OCI-LY7 (cell line): ENCODE results near the gene PRRC1. TPM values are rescaled to one million over a fixed set of nuclear protein-coding genes. Genes with fewer than 3 reads are reported as not detected.

Source experiments
- BruUV-seq: library from RNA; stranded (reverse); fragments of 400-500 nt; replicated peaks from 2 replicates; lab custom pipeline; 2021; lab: Mats Ljungman, UMichigan
- CTCF ChIA-PET: fragments of 300-600 bp; sonication (Branson Sonifier 250); formaldehyde crosslinking; loops from one replicate; lab custom pipeline; 2022; ENCODE audit warnings: antibody characterized with exemption; ENCODE audit not compliant: unreplicated experiment; lab: Charles Lee
- POLR2A ChIA-PET: fragments of 300-600 bp; sonication (Branson Sonifier 250); formaldehyde crosslinking; loops from one replicate; lab custom pipeline; 2022; ENCODE audit warnings: antibody characterized with exemption; lab: Charles Lee
- DNase-seq: peaks from one replicate; pipeline ENCODE4 v3.0.0-alpha.2; 2015; ENCODE audit warnings: low spot score
- H2AFZ ChIP-seq: fragments of 200-600 bp; sonication (generic), shearing (Covaris generic); 2 replicates; pipeline ENCODE4 v1.6.1; 2014; ENCODE audit warnings: mild to moderate bottlenecking, antibody characterized with exemption, low read length, moderate library complexity
- H3K27ac ChIP-seq: fragments of 200-600 bp; sonication (generic); 2 replicates; pipeline ENCODE4 v1.5.1; 2014; ENCODE audit warnings: mixed run types, low read depth, mild to moderate bottlenecking, moderate library complexity, low read length, inconsistent platforms; ENCODE audit not compliant: poor library complexity, severe bottlenecking
- H3K36me3 ChIP-seq: fragments of 200-600 bp; sonication (generic); 2 replicates; pipeline ENCODE4 v1.6.1; 2014; ENCODE audit warnings: mild to moderate bottlenecking, antibody characterized with exemption, low read length, moderate library complexity, mixed read lengths; ENCODE audit not compliant: insufficient read depth
- H3K4me1 ChIP-seq: fragments of 200-600 bp; sonication (generic); 2 replicates; pipeline ENCODE4 v1.5.1; 2014; ENCODE audit warnings: mild to moderate bottlenecking, low read length; ENCODE audit not compliant: insufficient read depth, poor library complexity, severe bottlenecking
- H3K4me2 ChIP-seq: fragments of 200-600 bp; sonication (generic); 2 replicates; pipeline ENCODE4 v1.6.1; 2014; ENCODE audit warnings: mild to moderate bottlenecking, low read length
- H3K4me3 ChIP-seq: fragments of 200-600 bp; sonication (generic); 2 replicates; pipeline ENCODE4 v1.5.1; 2014; ENCODE audit warnings: mild to moderate bottlenecking, low read depth, low read length; ENCODE audit not compliant: poor library complexity, severe bottlenecking
- H3K79me2 ChIP-seq: fragments of 200-600 bp; sonication (generic); 2 replicates; pipeline ENCODE4 v1.6.1; 2016; ENCODE audit warnings: low read depth, mild to moderate bottlenecking, low read length, moderate library complexity, mixed read lengths; ENCODE audit not compliant: insufficient read depth
- H3K9me2 ChIP-seq: fragments of 200-600 bp; sonication (generic); 2 replicates; pipeline ENCODE4 v1.6.1; 2016; ENCODE audit warnings: mild to moderate bottlenecking, low read length, mixed read lengths; ENCODE audit not compliant: insufficient read depth
- H3K9me3 ChIP-seq: fragments of 200-600 bp; sonication (generic); 2 replicates; pipeline ENCODE4 v1.6.1; 2014; ENCODE audit warnings: mild to moderate bottlenecking, mixed run types, low read length, mixed read lengths
- H4K20me1 ChIP-seq: fragments of 200-600 bp; sonication (generic); 2 replicates; pipeline ENCODE4 v1.6.1; 2014; ENCODE audit warnings: mild to moderate bottlenecking, antibody characterized with exemption, low read length, moderate library complexity, mixed read lengths; ENCODE audit not compliant: insufficient read depth
- EZH2phosphoT487 ChIP-seq: fragments of 200-600 bp; sonication (generic); IDR thresholded peaks from 2 replicates; pipeline ENCODE4 v1.6.1; 2018; ENCODE audit warnings: low read depth, borderline replicate concordance, mild to moderate bottlenecking, mixed run types, antibody characterized with exemption, low read length, moderate library complexity, mixed read lengths
- intact Hi-C: fragments of 100-400 bp; cut with micrococcal nuclease; formaldehyde crosslinking; loops from one replicate; pipeline ENCODE4 v1.10.0; 2022; ENCODE audit not compliant: unreplicated experiment
- total RNA-seq, 2 experiments: library from RNA; depleted of rRNA in 1 of 2; stranded (reverse); fragments of >200 nt in 1 of 2; shearing (Covaris generic) in 1 of 2; gene quantifications; 2 replicates each; pipeline ENCODE4 v1.2.3, GENCODE V29; 2014 to 2022
- TF ChIP-seq, protein P1 (sequence below): fragments of 200-600 bp; sonication (generic); conservative IDR thresholded peaks from 2 replicates; pipeline ENCODE4 v1.5.1; 2014; ENCODE audit warnings: mild to moderate bottlenecking, antibody characterized with exemption, low read length, moderate library complexity, mixed read lengths

The PRRC1 gene
- total RNA-seq, 2 experiments from 2014 or later = 32.7 to 46.5 TPM

DNA sequence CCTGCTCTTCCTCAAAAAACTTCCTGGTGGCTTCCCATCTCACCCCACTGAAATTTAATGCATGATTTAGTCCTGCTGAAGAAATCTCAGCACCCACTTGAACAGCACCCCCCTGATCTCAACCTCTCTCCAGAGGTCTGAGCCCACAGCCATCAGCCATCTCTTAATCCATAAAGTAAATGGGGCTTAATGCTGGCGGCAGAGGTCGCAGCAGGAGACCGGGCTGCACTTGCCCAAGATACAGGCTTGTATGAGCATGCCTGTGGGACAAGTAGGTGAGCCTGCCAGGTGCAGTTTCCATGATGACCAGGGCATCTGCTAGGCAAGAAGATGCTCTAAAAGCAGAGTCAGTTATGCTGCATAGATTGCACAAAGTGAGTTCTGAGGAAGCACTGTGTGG, 79.1 kb downstream of the PRRC1 start:
- Histone ChIP-seq H3K4me3 (no peak overlapping the region), H3K4me2 (no peak overlapping the region), H3K9me3 (no peaks in the 10 kb centered on the region), H3K36me3 (no peaks in the 10 kb centered on the region), H3K4me1 (no peaks in the 10 kb centered on the region), H2AFZ (no peak overlapping the region), H3K79me2 (no peaks in the 10 kb centered on the region), H3K27ac (no peak overlapping the region), H3K9me2 (no peaks in the 10 kb centered on the region; the same call in 1 of the 2 replicates), H4K20me1 (no peaks in the 10 kb centered on the region)
- intact Hi-C loops = no loop called here
- ChIA-PET POLR2A (interaction anchor here (0.6 kb wide), 1 partner anchor 1413 kb away, joined by 3 read pairs; no protein-coding TSS in a partner anchor), CTCF (no interaction called here)
- BruUV-seq = no TSS peak
- TF ChIP-seq, protein P1, sequence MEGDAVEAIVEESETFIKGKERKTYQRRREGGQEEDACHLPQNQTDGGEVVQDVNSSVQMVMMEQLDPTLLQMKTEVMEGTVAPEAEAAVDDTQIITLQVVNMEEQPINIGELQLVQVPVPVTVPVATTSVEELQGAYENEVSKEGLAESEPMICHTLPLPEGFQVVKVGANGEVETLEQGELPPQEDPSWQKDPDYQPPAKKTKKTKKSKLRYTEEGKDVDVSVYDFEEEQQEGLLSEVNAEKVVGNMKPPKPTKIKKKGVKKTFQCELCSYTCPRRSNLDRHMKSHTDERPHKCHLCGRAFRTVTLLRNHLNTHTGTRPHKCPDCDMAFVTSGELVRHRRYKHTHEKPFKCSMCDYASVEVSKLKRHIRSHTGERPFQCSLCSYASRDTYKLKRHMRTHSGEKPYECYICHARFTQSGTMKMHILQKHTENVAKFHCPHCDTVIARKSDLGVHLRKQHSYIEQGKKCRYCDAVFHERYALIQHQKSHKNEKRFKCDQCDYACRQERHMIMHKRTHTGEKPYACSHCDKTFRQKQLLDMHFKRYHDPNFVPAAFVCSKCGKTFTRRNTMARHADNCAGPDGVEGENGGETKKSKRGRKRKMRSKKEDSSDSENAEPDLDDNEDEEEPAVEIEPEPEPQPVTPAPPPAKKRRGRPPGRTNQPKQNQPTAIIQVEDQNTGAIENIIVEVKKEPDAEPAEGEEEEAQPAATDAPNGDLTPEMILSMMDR = no peak
- no peak for TF ChIP-seq EZH2phosphoT487
- no peak for DNase-seq

- H3K79me2 ChIP-seq = no peaks in the 10 kb centered on the region
- H3K4me3 ChIP-seq = no peak overlapping the region
- no peaks in the 10 kb centered on the region for H3K36me3 ChIP-seq
- H3K9me2 ChIP-seq = no peaks in the 10 kb centered on the region; the same call in 1 of the 2 replicates
- H3K4me2 ChIP-seq = no peak overlapping the region
- BruUV-seq = no TSS peak
- H3K4me1 ChIP-seq = no peaks in the 10 kb centered on the region
- ChIA-PET CTCF (no interaction called here), POLR2A (no interaction called here)
- no peak overlapping the region for H3K27ac ChIP-seq
- no peak overlapping the region for H2AFZ ChIP-seq
- intact Hi-C loops = no loop called here
- no peak for DNase-seq
- TF ChIP-seq, protein P1 = no peak
- no peak for TF ChIP-seq EZH2phosphoT487
- no peaks in the 10 kb centered on the region for H3K9me3 ChIP-seq
- no peaks in the 10 kb centered on the region for H4K20me1 ChIP-seq
Measured at GRCh38 chr5:127599320-127599719, 81.9 kb downstream of the PRRC1 start.

GRCh38 chr5:127599847-127600246, 82.4 kb downstream of the PRRC1 start:
- DNase-seq = no peak
- POLR2A ChIA-PET = no interaction called here
- no peak overlapping the region for H3K4me2 ChIP-seq
- TF ChIP-seq EZH2phosphoT487 = no peak
- TF ChIP-seq, protein P1 = no peak
- no peaks in the 10 kb centered on the region; the same call in 1 of the 2 replicates for H3K9me2 ChIP-seq
- intact Hi-C loops = no loop called here
- no peaks in the 10 kb centered on the region for H3K79me2 ChIP-seq
- CTCF ChIA-PET = no interaction called here
- no peaks in the 10 kb centered on the region for H3K4me1 ChIP-seq
- H2AFZ ChIP-seq = no peak overlapping the region
- no peak overlapping the region for H3K4me3 ChIP-seq
- no peaks in the 10 kb centered on the region for H4K20me1 ChIP-seq
- H3K27ac ChIP-seq = no peak overlapping the region
- no TSS peak for BruUV-seq
- H3K36me3 ChIP-seq = no peaks in the 10 kb centered on the region
- no peaks in the 10 kb centered on the region for H3K9me3 ChIP-seq
